ENCODE measurements around the gene S1PR5.
"Not testable (repeated sequence)": the region's sequence is repeated elsewhere in the genome, so short reads cannot be mapped to it uniquely, and the experiment has no call there.

The S1PR5 gene

GRCh38 chr19:10544753-10545251 is 27.6 kb upstream of the S1PR5 start:
- in situ Hi-C loops (cut with MboI; ENCODE audit: low sequenced_read_pairs), result no loop called here

GRCh38 chr19:10544242-10544752 is 27.1 kb upstream of the S1PR5 start:
- in situ Hi-C loops (cut with MboI; ENCODE audit: low sequenced_read_pairs), result no loop called here

GRCh38 chr19:10543420-10544241 is 26.4 kb upstream of the S1PR5 start, which contains the start of gene ATG4D:
Gene ATG4D, plus strand, starts transcription at chr19:10543904. Its CDS starts 187 bp downstream, at chr19:10544091.
- in situ Hi-C loops (cut with MboI; ENCODE audit: low sequenced_read_pairs), result no loop called here

GRCh38 chr19:10543059-10543419 is 25.8 kb upstream of the S1PR5 start:
- in situ Hi-C loops (cut with MboI; ENCODE audit: low sequenced_read_pairs), result no loop called here

GRCh38 chr19:10539016-10539415 is 21.8 kb upstream of the S1PR5 start:
- in situ Hi-C loops (cut with MboI; ENCODE audit: low sequenced_read_pairs), result not testable (repeated sequence)

- in situ Hi-C loops (cut with MboI; ENCODE audit: low sequenced_read_pairs), result no loop called here
Measured at GRCh38 chr19:10538204-10538983, 21.1 kb upstream of the S1PR5 start.

- in situ Hi-C loops (cut with MboI; ENCODE audit: low sequenced_read_pairs), result no loop called here
Measured at GRCh38 chr19:10537668-10538067, 20.4 kb upstream of the S1PR5 start.

GRCh38 chr19:10535613-10536012 is 18.4 kb upstream of the S1PR5 start:
- in situ Hi-C loops (cut with MboI; ENCODE audit: low sequenced_read_pairs), result no loop called here

GRCh38 chr19:10533646-10534386 is 16.6 kb upstream of the S1PR5 start:
- in situ Hi-C loops (cut with MboI; ENCODE audit: low sequenced_read_pairs), result no loop called here

GRCh38 chr19:10532457-10532856 is 15.2 kb upstream of the S1PR5 start:
- in situ Hi-C loops (cut with MboI; ENCODE audit: low sequenced_read_pairs), result no loop called here

- in situ Hi-C loops (cut with MboI; ENCODE audit: low sequenced_read_pairs), result not testable (repeated sequence)
Measured at GRCh38 chr19:10526887-10527286, 9.6 kb upstream of the S1PR5 start.

GRCh38 chr19:10525636-10526035 is 8.4 kb upstream of the S1PR5 start:
- in situ Hi-C loops (cut with MboI; ENCODE audit: low sequenced_read_pairs), result no loop called here

GRCh38 chr19:10523135-10523636 is 5.9 kb upstream of the S1PR5 start:
- in situ Hi-C loops (cut with MboI; ENCODE audit: low sequenced_read_pairs), result no loop called here

GRCh38 chr19:10521461-10522171 is 4.4 kb upstream of the S1PR5 start:
- in situ Hi-C loops (cut with MboI; ENCODE audit: low sequenced_read_pairs), result no loop called here

GRCh38 chr19:10520652-10521318 is 3.5 kb upstream of the S1PR5 start:
- in situ Hi-C loops (cut with MboI; ENCODE audit: low sequenced_read_pairs), result no loop called here

GRCh38 chr19:10519421-10519820 is 2.2 kb upstream of the S1PR5 start:
- in situ Hi-C loops (cut with MboI; ENCODE audit: low sequenced_read_pairs), result no loop called here

GRCh38 chr19:10518444-10519361 is 1.5 kb upstream of the S1PR5 start:
- in situ Hi-C loops (cut with MboI; ENCODE audit: low sequenced_read_pairs), result no loop called here

- in situ Hi-C loops (cut with MboI; ENCODE audit: low sequenced_read_pairs), result no loop called here
Measured at GRCh38 chr19:10517760-10518443, 655 bp upstream of the S1PR5 start.
